NCI-H69 (cell line): ENCODE results near the gene ME3.
A peak's percentile ranks its signal among the peaks of the same experiment; 100 is the strongest.
"Not testable (repeated sequence)": the region's sequence is repeated elsewhere in the genome, so short reads cannot be mapped to it uniquely, and the experiment has no call there.

Source experiments
- DNase-seq: peaks from one replicate; lab custom pipeline; 2025; lab: John Stamatoyannopoulos, UW

Gene ME3

DNA sequence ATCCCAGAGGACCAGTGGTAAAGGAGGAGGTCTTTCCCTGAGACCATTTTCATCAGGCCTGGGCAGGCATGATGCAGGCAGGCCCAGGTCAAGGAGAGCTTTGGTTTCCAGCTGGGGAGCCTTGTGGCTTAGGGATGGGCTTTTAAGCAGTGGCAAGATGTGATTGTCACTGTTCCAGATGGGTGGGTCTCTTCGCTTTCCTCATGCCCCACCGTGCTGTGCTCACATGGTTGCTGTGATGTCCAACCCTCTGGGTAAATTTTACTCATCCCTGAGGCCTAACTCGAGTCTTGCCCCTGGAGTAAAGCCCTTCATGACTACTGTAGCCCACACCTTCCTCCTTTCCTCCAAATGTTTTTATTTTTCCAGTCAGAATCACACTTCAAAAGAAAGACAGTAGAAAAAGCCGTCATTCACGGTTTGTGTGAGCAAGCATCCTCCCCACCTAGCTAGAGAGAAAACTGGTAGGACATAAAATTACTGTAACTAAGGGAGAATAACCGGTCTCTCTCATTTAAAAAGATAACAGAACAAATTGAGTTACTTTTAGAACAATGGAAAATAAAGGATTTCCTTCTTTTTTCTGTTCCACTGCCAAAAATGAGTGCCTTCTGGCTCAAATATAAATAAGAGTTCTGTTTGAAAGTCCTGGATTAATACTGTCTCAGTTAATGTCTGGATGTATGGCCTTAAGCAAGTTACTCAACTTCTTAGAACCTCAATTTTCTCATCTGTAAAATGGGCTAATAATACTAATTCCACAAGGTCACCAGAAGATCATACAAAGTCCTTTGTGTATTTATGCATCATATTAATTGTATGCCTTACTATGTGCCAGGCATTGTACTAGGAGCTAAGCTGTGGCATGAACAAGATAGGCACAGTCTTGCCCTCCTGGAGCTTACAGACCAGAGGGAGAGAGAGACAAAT lies 84.9 kb downstream of the ME3 start:
- peak; percentile 88 for DNase-seq

DNA sequence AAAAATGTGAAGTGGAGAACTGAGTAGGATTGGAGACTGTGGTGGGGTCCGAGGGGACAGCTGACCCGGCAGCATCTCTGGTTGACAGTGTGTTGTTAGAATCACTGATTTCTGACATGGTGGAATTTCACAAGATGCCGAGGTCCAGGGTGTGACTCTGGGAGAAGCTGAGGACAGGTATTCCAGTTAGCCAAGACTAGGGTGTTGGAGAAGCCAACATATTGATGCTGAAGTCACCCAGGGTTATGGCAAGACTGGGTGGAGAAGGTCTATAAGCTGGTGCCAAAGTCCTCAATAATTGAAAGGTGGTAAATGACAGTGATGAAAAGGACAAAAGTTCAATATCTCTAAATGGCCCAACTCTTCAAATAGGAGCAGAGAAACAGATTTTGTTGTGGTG lies 86.1 kb downstream of the ME3 start:
- no peak for DNase-seq

DNA sequence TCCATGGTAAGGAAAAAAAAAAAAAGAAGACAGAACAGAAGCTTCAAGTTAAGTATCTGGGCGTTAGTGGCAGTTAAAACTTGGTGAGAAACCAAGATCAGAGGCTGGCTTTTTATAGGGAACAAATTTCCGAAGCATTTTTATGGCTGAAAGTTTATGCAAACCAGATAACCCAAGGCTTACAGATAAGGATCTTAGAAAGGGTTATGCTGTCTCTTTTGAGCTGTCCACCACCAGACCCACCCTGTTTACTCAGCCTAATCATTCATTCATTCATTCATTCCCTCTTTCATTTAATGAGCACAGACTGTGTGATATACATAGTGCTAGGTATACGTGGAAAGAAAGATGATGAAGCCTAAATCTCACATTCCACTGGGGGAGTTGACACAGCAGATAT lies 89.5 kb downstream of the ME3 start:
- no peak for DNase-seq

DNA sequence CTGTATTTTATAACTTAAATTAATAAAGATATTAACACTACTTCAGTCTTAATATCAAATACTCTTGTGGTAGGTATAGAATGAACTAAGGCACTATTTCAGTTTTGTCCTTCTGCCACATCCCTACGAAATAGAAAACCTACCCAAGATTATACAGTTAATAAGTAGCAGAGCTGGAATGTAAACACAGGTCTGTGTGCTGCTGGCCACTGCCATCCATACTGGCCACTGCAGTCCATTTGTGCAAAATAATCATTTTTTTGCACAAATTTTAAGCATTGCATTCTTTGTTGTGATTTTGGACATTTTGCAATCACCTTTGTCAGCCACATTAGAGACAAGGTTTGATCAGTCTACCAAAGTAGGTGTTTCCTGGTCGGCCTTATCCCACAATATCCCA lies 91.9 kb downstream of the ME3 start:
- DNase-seq: no peak

DNA sequence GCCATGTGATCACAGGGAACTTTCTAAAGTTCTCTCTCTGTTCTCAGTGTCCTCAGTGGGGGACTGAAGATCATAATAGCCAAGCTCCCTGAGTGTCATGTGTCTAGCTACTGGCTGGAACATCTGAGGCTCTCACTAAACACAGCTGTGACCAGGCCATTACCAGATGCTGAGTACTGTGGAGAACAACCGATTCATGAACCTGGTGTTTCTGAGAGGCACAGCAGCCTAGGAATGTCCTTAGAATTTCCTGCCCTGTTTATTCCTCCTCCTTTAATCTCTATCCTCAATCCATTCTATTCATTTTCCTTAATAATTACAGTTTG lies 93.0 kb downstream of the ME3 start:
- peak; percentile 71 for DNase-seq

DNA sequence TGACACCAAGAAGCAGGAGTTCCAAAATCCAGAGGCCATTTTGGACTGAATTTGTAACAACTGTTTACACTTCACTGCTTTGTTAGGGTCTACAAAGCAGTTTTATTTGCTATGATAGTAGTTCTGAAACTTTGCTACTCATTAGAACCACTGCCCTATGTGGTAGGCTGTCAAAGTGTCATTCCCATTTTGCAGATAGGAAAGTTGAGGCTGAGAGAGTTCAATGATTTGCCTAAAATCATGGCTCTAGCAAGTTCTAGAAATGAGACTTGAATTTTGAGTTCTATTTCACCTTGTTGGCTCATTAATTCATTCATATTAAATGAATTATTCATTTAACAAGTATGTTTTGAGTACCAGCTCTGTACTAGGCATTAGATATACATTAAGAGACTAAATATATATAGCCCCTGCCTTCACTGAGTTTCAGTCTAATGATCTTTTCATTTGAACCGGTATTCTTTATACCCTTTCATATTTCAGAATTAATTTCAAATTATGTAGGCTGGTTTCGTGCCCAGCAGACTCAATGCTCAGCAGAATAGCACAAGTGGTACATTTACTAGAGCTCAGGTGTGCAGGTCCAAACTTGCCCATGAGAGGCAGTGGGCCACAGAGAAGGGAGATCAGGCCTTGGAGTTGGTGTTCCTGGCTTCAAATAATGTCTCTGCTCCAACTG lies 93.5 kb downstream of the ME3 start:
- peak; percentile 71 for DNase-seq

DNA sequence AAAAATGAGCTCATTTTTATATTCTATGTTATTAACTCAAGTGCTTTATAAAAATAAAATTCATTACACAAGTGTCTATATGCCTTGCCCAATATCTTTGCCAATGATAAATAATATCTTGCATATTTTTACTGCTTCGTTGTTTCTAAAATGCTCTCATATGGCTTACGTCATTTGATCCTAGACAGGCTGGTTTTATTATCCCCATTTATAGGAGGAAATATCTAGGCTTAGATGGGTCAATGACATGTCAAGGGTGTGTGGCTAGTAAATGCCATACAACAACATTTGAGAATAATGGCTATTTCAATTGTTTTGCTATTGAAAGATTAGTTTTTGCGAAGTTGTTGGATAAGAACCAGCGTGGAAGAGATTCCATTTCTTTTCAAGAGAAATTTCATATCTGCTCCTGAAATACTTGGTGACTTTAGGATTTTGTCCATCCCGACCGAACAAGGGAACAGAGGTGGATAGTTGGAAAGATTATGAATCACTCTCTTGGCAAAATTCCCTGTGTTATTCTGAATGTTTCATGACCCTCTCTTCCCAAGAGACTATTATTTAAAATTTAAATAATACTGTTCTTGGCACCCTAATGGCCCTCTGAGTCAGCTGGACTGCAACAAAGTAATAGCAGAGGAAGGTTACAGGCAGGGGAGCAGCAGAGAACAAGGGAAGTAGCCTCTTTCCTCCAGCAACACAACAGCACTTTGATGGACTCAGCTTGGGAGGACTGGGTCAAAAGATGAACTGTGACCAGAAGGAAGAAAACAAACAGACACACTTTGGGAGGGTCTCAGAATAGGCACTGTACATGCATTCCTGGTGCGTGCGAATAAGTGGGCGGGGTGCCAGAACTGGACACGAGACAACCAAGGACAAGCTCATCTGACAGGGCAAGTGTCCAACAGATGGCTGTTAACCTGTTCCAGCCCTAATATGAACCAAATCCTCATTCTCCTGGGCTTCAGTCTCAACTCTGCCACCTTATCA lies 94.5 kb downstream of the ME3 start:
- DNase-seq: peak; percentile 67

DNA sequence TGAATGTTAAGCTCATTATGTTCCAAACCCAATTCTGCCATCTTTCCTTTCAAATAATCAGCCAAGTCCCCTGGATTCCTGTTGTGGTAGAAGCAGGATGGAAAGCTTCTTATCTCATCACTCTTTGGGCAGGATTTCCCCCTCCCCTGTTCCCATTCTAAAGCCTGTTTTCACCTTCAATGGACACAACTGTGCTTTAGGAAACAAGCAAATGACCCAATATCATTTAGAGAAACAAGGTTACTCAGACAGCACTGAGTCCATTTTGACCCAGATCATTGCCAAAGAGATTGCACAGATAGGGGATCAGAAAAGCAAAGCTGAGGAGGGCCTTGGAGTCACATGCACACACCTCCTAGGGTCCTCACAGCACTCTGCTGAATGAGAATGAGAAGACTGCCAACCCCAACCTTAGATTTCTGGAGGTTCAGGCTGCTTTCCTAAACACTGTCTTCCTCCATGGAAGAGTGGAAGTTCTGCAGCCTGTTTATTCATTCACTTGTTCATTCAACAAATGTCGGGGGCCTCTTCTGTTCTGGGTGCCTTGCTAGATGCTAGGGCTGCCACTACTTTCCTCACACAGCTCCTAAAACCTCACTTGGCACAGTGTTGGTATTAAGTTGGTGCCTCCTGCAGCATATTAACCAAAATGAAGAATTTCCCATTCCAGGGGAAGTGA lies 95.3 kb downstream of the ME3 start:
- DNase-seq: no peak

DNA sequence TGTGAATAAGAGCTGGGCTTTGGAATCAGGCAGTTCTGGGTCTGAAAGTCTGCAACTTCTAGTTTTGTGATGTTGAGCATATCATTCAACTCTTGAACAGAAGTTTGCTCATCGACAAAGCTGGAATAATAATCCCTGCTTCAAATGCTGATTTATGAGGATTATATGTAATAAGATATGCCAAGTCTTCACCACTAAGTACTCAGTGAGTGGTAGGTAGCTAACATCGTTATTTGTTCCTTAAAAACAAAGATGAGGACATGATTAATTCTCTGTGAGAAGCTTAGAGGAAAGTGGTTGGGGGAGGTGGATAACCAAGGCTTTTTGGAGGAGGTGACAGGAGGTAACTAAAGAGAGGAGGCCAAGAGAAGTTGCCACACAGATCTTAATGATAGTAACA lies 96.5 kb downstream of the ME3 start:
- peak; percentile 30 for DNase-seq

DNA sequence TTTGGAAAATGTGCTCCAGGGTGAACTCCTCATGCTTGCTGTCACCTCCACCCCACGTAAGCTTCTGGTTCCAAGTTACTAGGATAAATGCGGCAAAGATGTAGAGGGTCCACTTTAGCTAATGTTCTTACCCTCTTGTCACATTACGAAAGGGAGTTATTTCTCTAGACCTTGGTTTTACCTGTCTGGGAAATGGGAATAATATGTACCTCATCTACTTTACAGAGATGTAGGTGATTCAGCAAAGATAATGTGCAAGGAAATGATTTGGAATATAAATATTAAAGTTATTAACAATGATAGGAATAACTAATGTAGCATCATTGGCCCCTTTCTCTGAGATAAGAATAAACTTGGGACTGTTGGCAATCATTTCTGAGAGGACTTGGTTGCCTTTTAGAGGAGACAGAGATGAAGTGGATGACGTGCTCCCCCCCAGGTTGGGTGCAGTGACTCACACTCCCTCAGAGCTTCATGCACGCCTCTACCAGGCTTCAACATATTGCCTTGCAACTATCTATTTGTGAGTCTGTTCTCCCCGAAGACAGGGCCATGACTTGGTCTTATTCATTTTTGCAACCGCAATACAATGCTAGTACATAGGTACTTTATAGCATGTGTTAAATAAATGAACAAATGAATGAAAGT lies 97.1 kb downstream of the ME3 start:
- DNase-seq: no peak

DNA sequence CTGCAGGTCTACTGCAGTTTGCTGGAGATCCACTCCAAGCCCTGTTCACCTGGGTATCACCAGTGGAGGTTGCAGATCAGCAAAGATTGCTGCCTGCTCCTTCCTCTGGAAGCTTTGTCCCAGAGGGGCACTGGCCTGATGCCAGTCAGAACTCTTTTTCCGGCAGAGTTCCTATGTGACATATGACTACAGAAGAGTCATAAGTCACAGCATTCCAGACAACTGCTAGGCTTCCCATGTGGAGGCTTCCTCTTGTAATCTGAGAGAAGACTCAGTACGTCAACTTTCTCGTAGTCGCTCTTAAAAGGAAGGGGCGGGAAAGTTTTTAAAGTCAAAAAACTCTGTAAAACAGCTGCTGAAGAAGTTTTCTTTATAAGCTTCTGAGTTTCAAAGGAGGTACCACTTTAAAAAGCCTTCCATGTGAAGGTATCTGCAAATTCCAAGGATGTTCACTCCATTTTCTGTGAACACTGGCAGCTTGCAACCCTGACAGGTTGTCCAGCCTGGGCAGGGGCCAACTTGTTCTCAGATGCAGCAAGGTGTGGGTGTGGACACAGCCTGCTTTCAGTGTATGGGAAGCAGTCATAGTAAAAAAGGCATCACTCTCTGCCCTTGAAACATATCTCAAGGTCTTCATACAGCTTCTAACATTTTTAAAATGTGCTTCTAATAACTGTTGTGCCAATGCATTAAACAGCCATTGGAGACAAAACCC lies 97.8 kb downstream of the ME3 start:
- DNase-seq: no peak

DNA sequence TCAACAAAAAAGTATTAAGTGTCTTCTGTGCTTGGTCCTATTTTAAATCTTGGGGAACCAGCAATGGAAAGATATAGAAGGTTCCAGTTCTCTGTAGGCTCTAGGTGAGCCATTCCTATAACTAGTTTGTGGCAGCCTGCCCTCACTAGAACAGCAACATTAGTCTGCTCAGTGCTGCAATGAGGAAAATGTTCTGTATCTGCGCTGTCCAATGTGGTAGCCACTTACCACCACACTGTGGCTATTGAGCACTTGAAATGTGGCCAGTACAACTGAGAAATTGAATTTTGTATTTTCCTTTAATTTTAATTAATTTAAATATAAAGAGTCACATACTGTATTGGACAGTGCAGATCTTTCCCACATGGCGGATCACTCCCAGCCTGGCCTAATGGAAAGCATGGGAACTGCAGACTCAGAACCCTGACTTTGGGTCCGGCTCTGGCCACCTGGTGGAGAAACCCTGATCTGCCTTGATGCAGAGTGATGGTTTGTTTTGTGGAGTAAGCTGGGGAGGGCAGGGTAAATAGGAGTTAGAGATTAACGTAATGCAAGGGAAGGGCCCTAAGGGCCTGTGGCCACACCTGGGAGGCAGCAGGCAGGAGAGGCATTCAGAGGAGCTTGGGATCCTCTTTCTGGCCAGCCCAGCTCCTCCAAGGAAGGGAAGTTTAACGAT lies 101.0 kb downstream of the ME3 start:
- peak; percentile 81 for DNase-seq

DNA sequence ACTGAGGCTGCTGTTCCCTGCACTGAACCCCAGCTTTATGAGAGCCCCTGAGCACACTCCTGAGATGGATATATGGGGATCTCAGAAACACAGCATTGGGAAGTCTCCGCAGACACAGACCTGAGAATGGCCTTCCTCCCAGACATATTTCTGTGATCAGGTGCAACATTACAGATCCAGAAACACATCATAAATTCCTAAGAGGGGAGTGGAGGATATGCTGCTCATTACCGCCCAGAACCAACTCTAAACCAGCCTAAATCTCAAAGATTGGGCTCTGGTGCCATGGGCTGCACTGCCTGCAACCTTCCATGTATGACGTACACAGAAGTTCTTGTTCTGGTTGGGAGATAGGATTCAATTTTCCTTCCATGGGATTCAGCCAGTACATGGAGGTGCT lies 102.0 kb downstream of the ME3 start:
- no peak for DNase-seq

DNA sequence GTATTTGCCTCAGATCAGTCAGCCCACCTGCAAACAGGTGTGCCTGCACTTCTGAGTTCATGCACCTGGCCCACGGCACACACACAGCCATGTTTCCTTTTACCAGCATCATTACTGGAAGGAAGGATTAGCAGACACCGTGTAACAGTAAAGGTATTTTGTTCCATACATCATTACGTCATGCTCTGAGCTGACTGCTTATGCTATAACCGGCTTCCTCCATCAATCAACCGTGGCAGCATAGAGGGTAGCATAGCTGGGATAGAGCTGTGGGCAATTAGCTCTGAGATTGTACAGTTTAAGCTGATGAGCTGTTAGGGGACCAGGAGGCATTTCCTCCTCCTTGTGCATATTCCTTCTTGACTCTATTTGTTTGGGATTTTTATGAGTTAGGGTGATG lies 102.4 kb downstream of the ME3 start:
- DNase-seq: peak; percentile 74

DNA sequence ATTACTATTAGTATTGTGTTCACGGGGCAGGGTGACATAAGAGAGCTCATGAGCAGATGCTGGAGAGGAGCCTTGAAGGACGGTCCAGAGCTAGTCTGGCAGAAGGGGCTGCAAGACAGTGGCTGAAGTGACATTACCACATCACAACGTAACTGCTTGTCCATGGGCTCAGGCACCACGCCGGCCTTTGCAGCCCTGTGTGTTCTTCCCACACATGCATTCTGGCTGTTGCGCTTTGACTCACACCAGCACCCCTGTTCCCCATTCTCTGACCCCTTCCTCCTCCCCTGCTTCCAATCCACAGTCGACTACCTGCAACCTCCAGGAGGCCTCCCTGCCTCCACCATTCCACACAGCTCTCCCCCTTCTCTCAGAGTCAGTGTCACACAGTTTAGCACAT lies 103.3 kb downstream of the ME3 start:
- DNase-seq: no peak

DNA sequence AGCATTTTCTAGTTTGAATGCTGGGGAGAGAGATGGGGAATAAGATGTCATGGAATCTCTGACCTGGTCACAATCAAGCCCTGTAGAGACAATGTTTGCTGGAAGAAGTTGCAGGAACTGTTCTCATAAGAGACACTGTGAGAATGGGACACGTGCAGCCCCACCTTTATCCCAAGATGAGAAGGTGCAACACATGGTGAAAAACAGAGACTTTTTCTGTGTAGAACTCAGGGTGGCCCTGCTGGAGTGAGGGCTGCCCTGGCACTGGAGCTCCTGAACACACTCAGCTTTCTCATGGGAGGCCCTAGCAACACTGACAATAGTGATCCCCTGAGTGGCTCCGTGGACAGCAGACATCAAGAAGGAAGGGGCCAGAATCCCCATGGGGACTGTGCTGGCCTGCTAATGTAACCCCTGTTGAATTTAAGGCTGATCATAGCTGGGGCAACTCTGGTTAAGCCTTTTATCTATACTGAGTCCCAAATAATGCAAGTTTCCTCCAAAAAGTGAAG lies 106.6 kb downstream of the ME3 start:
- no peak for DNase-seq

DNA sequence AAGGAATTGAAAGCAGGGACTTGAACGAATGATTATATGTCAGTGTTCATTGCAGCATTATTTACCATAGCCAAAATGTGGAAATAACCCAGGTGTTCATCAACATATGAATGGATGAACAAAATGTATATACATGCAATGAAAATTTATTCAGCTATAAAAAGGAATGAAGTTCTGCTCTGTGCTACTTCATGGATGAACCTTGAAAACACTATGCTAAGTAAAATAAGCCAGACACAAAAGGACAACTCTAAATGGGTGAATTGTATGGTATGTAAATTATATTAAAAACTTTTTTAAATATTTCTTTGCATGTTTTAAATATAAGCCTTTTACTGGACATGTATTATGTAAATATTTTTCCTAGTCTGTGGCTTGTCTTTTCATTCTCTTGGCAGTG lies 107.0 kb downstream of the ME3 start:
- DNase-seq: no peak

DNA sequence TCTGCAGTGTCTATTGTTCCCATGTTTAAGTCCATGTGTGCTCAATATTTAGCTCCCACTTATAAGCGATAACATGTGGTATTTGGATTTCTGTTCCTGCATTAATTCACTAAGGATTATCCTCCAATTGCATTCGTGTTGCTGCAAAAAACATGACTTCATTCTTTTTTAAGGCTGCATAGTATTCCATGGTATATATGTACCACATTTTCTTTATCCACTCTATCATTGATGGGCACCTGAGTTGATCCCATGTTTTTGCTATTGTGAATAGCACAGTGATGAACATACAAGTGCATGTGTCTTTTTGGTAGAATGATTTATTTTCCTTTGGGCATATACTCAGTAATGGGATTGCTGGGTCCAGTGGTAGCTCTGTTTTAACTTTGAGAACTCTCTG lies 109.6 kb downstream of the ME3 start:
- DNase-seq: not testable (repeated sequence)

DNA sequence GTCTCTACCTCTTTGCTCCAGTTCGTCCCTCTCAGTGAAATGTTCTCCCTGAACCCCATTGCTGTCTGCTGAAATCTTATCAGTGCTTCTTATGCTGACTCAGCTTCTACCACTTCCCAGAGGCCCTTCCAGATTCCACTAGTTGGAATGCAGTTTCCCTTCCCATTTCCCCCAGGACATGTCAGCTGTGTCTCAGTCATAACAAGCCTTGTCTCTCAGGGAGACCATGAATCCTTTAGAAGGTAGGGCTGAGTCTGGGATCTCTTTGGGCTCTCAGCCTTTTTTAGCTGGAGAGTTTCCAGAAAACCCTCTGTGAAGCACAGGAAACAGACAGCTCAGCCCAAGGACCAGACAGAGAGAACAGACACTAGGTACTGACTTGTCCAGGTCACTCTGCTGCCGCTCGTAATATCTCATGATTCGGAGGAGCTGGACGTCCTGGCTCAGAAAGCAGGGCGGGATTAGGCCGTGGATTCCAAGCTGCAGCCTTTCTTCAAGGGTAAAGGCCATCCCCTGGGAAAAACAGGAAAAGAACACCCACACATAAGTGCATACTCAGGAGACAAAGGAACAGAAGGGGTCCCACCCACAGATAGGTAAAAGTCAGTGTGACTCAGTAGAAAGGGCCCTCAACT lies 113.0 kb downstream of the ME3 start:
- DNase-seq: no peak
